Purkinje cell (primary cell): Measurements from ENCODE around the gene BTAF1. TPM values are rescaled to one million over a fixed set of nuclear protein-coding genes. Genes with fewer than 3 reads are reported as not detected.

ENCODE experiments used
- polyA plus RNA-seq: library from polyadenylated mRNA; unstranded; fragments of >200 nt; fragmentation: Nextera tagmentation; gene quantifications from 2 replicates; pipeline ENCODE4 v1.2.1, GENCODE V29; 2014

BTAF1 gene
- polyA plus RNA-seq = 10.4 and 15.7 TPM in 2 replicates

DNA sequence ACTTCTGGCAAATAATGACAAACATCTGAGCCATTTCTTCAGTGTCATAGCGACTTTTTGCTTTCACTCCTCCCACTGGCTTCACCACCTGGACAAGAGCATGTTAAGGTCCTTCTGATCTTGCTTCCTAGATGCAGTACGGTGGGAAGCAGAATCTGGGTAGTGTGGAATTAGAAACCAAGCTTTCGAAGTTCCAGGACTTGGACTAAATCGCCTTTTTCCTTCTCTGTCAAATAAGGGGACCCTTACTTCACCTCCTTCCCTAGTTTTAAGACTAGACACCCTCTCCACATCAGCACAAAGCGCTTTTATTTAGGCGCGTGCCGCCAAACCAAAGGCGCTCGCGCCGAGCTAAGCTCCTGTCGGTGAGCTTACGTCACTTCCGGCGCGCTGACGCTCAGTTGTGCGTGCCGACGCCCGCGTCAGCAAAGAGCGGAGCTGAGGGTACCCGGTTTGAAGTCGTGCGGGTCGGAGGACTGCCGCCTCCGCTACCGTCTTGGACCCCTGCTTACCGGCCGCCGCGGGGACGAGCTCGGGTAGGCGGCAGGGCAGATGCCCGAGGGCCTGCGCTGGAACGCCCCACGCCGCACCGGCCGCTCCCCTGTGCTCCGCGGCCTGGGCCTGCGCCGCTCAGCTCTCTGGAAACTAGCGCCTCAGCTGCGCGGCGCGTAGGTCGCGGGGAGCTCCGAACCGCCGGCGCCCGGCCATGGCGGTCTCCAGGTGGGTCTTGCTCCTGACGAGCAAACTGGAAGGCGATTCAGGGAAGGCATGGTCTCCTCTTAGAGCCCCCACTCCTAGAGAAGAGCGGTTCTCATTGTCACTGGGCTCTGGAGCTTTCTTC, at the start of gene BTAF1:
Gene BTAF1, plus strand, starts transcription at position 400 of the 841 bp plus-strand sequence. Its CDS starts 307 bp downstream, at position 707.

GRCh38 chr10:91909117-91909677, 14.4 kb upstream of the BTAF1 start, which contains the start of gene FGFBP3:
TSS of gene FGFBP3 (minus strand) at chr10:91909486. CDS start at chr10:91908969, 517 bp downstream.

Other genes starting within 250 kb of the BTAF1 start
- 26.2 and 29.1 TPM in 2 replicates for gene TNKS2, start 125.3 kb upstream of the BTAF1 start, polyA plus RNA-seq
- gene FGFBP3, start 14.3 kb upstream of the BTAF1 start, polyA plus RNA-seq = 0.77 TPM in 1 of 2 replicates, not detected in the other